ENCODE results near the gene TTC36.
"Not testable (repeated sequence)": the region's sequence is repeated elsewhere in the genome, so short reads cannot be mapped to it uniquely, and the experiment has no call there.

TTC36 gene

GRCh38 chr11:118565051-118565450, 37.8 kb downstream of the TTC36 start:
- H3K4me3 ChIP-seq (replicated peaks; ENCODE audit: low read depth, low read length) = peak overlapping the region; percentile 62
- TF ChIP-seq CTCF (IDR thresholded peaks at IDR 0.05; ENCODE audit: low read depth, low read length, missing control alignments) = no peak
- DNase-seq (ENCODE audit: extremely low read depth, low read depth) = no peak

GRCh38 chr11:118569670-118570069, 42.4 kb downstream of the TTC36 start:
- no peak for TF ChIP-seq CTCF (IDR thresholded peaks at IDR 0.05; ENCODE audit: low read depth, low read length, missing control alignments)
- DNase-seq (ENCODE audit: extremely low read depth, low read depth) = no peak
- H3K4me3 ChIP-seq (replicated peaks; ENCODE audit: low read depth, low read length) = no peak overlapping the region

GRCh38 chr11:118570787-118571186, 43.5 kb downstream of the TTC36 start:
- no peak for DNase-seq (ENCODE audit: extremely low read depth, low read depth)

GRCh38 chr11:118571701-118572060, 44.4 kb downstream of the TTC36 start:
- H3K4me3 ChIP-seq (replicated peaks; ENCODE audit: low read depth, low read length) = peak overlapping the region; percentile 96
- not testable (repeated sequence) for DNase-seq (ENCODE audit: extremely low read depth, low read depth)

More at GRCh38 chr11:118570787-118571186, 43.5 kb downstream of the TTC36 start:
- TF ChIP-seq CTCF (IDR thresholded peaks at IDR 0.05; ENCODE audit: low read depth, low read length, missing control alignments) = no peak
- no peak overlapping the region for H3K4me3 ChIP-seq (replicated peaks; ENCODE audit: low read depth, low read length)

GRCh38 chr11:118572061-118572980, 45.0 kb downstream of the TTC36 start, which contains the start of gene ARCN1:
TSS of gene ARCN1 (plus strand) at chr11:118572409. CDS start at chr11:118572548, 139 bp downstream.
- peak; percentile 21 for DNase-seq (ENCODE audit: extremely low read depth, low read depth)
- peak within 1 kb of the TSS; percentile 96 for H3K4me3 ChIP-seq (replicated peaks; ENCODE audit: low read depth, low read length)
- no peak for TF ChIP-seq CTCF (IDR thresholded peaks at IDR 0.05; ENCODE audit: low read depth, low read length, missing control alignments)

- TF ChIP-seq CTCF (IDR thresholded peaks at IDR 0.05; ENCODE audit: low read depth, low read length, missing control alignments) = no peak
Measured at GRCh38 chr11:118572981-118573550, 45.8 kb downstream of the TTC36 start.

GRCh38 chr11:118574636-118575035, 47.4 kb downstream of the TTC36 start:
- peak overlapping the region; percentile 96 for H3K4me3 ChIP-seq (replicated peaks; ENCODE audit: low read depth, low read length)
- no peak for TF ChIP-seq CTCF (IDR thresholded peaks at IDR 0.05; ENCODE audit: low read depth, low read length, missing control alignments)
- DNase-seq (ENCODE audit: extremely low read depth, low read depth) = no peak

More at GRCh38 chr11:118572981-118573550, 45.8 kb downstream of the TTC36 start:
- DNase-seq (ENCODE audit: extremely low read depth, low read depth) = no peak
- peak overlapping the region; percentile 96 for H3K4me3 ChIP-seq (replicated peaks; ENCODE audit: low read depth, low read length)

GRCh38 chr11:118577995-118578394, 50.7 kb downstream of the TTC36 start:
- H3K4me3 ChIP-seq (replicated peaks; ENCODE audit: low read depth, low read length); DNase-seq (ENCODE audit: extremely low read depth, low read depth): not testable (repeated sequence)
